Sigmoid colon (tissue), 4 donors: ENCODE measurements around the gene CYP4V2.

ENCODE experiments used
- EP300 ChIP-seq, 4 donors: sonication (generic); formaldehyde crosslinking; IDR thresholded peaks; one replicate each; pipeline ENCODE4 v1.6.1; 2017; ENCODE audit warnings: antibody characterized with exemption in 4 of 4
- POLR2A ChIP-seq, 2 donors: fragments of 450-650 bp; IDR thresholded peaks; one replicate each; pipeline ENCODE4 v1.6.1; 2016; ENCODE audit warnings: antibody characterized with exemption in 2 of 2, mild to moderate bottlenecking in 2 of 2, moderate library complexity in 2 of 2
- POLR2AphosphoS5 ChIP-seq, 4 donors: sonication (generic); formaldehyde crosslinking; IDR thresholded peaks; one replicate each; pipeline ENCODE4 v1.6.1; 2017; ENCODE audit warnings: antibody characterized with exemption in 4 of 4
- TF ChIP-seq, protein P1 (sequence below), 4 experiments: fragments of 450-650 bp in 3 of 4; fragments of 200-600 bp in 1 of 4; IDR thresholded peaks; one replicate each; pipeline ENCODE4 v1.5.1; 2016 to 2019; ENCODE audit warnings: antibody characterized with exemption in 4 of 4, mild to moderate bottlenecking in 3 of 4, moderate library complexity in 2 of 4

DNA sequence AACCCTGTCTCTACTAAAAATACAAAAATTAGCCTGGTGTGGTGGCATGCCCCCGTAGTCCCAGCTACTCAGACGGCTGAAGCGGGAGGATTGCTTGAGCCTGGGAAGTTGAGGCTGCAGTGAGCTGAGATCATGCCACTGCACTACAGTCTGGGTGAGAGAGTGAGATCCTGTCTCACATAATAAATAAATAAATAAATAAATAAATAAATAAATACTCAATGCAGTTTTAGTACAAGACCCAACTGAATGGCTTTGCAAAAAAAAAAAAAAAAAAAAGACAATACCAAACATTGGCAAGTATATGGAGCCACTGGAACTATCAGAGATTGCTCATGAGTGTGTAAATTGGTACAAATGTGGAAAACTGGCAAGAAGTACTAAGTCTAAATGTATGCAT, 3.3 kb upstream of the CYP4V2 start:
- TF ChIP-seq, protein P1, sequence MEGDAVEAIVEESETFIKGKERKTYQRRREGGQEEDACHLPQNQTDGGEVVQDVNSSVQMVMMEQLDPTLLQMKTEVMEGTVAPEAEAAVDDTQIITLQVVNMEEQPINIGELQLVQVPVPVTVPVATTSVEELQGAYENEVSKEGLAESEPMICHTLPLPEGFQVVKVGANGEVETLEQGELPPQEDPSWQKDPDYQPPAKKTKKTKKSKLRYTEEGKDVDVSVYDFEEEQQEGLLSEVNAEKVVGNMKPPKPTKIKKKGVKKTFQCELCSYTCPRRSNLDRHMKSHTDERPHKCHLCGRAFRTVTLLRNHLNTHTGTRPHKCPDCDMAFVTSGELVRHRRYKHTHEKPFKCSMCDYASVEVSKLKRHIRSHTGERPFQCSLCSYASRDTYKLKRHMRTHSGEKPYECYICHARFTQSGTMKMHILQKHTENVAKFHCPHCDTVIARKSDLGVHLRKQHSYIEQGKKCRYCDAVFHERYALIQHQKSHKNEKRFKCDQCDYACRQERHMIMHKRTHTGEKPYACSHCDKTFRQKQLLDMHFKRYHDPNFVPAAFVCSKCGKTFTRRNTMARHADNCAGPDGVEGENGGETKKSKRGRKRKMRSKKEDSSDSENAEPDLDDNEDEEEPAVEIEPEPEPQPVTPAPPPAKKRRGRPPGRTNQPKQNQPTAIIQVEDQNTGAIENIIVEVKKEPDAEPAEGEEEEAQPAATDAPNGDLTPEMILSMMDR (IDR thresholded peaks at IDR 0.05) = no peak
- TF ChIP-seq EP300 (IDR thresholded peaks at IDR 0.05) = no peak
- no peak for TF ChIP-seq POLR2A (IDR thresholded peaks at IDR 0.05)
- no peak for TF ChIP-seq POLR2AphosphoS5 (IDR thresholded peaks at IDR 0.05)
